ENCODE data around the gene GAB2. TPM values are rescaled to one million over a fixed set of nuclear protein-coding genes. Genes with fewer than 3 reads are reported as not detected.

The GAB2 gene
- total RNA-seq, 1 experiment from 2014 or later: 10.0 TPM

GRCh38 chr11:78203184-78203583, 214.4 kb downstream of the GAB2 start:
- no peak overlapping the region for H3K27ac ChIP-seq (ENCODE audit: low read length)
- in situ Hi-C loops (cut with HindIII; ENCODE audit: low pct_unique_long_range_greater_than_20kb, low sequenced_read_pairs): no loop called here
- no peak for TF ChIP-seq POLR2AphosphoS5 (IDR thresholded peaks at IDR 0.05; ENCODE audit: low read depth, low read length)
- TF ChIP-seq, protein P1, sequence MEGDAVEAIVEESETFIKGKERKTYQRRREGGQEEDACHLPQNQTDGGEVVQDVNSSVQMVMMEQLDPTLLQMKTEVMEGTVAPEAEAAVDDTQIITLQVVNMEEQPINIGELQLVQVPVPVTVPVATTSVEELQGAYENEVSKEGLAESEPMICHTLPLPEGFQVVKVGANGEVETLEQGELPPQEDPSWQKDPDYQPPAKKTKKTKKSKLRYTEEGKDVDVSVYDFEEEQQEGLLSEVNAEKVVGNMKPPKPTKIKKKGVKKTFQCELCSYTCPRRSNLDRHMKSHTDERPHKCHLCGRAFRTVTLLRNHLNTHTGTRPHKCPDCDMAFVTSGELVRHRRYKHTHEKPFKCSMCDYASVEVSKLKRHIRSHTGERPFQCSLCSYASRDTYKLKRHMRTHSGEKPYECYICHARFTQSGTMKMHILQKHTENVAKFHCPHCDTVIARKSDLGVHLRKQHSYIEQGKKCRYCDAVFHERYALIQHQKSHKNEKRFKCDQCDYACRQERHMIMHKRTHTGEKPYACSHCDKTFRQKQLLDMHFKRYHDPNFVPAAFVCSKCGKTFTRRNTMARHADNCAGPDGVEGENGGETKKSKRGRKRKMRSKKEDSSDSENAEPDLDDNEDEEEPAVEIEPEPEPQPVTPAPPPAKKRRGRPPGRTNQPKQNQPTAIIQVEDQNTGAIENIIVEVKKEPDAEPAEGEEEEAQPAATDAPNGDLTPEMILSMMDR (IDR thresholded peaks at IDR 0.05): no peak
- TF ChIP-seq, protein P2, sequence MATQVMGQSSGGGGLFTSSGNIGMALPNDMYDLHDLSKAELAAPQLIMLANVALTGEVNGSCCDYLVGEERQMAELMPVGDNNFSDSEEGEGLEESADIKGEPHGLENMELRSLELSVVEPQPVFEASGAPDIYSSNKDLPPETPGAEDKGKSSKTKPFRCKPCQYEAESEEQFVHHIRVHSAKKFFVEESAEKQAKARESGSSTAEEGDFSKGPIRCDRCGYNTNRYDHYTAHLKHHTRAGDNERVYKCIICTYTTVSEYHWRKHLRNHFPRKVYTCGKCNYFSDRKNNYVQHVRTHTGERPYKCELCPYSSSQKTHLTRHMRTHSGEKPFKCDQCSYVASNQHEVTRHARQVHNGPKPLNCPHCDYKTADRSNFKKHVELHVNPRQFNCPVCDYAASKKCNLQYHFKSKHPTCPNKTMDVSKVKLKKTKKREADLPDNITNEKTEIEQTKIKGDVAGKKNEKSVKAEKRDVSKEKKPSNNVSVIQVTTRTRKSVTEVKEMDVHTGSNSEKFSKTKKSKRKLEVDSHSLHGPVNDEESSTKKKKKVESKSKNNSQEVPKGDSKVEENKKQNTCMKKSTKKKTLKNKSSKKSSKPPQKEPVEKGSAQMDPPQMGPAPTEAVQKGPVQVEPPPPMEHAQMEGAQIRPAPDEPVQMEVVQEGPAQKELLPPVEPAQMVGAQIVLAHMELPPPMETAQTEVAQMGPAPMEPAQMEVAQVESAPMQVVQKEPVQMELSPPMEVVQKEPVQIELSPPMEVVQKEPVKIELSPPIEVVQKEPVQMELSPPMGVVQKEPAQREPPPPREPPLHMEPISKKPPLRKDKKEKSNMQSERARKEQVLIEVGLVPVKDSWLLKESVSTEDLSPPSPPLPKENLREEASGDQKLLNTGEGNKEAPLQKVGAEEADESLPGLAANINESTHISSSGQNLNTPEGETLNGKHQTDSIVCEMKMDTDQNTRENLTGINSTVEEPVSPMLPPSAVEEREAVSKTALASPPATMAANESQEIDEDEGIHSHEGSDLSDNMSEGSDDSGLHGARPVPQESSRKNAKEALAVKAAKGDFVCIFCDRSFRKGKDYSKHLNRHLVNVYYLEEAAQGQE (IDR thresholded peaks at IDR 0.05; ENCODE audit: insufficient read depth in 1 of 2, low read depth in 2 of 2, low read length in 1 of 2): no peak
- no peak for TF ChIP-seq SIN3A (IDR thresholded peaks at IDR 0.05; ENCODE audit: borderline replicate concordance, insufficient read depth, low read depth, low read length)
- TF ChIP-seq TCF7L2 (IDR thresholded peaks at IDR 0.05; ENCODE audit: low read depth, low read length): no peak
- H3K36me3 ChIP-seq (ENCODE audit: control insufficient read depth, insufficient read depth, low read length): no peaks in the 10 kb centered on the region
- no peaks in the 10 kb centered on the region for H3K27me3 ChIP-seq (ENCODE audit: control insufficient read depth, insufficient read depth, low read length)
- no peak for DNase-seq (ENCODE audit: low read depth, low spot score)
- H3K4me3 ChIP-seq (ENCODE audit: low read depth in 2 of 2, low read length in 2 of 2): no peak overlapping the region
- ChIA-PET POLR2A (no interaction called here), CTCF (no interaction called here)
- ATAC-seq: no peak
- intact Hi-C loops (cut with micrococcal nuclease; ENCODE audit: unreplicated experiment): no loop called here
- BruUV-seq (replicated peaks): no TSS peak
- no peaks in the 10 kb centered on the region for H3K9me3 ChIP-seq (ENCODE audit: control insufficient read depth, insufficient read depth, low read depth, low read length)
- no peaks in the 10 kb centered on the region for H3K4me1 ChIP-seq (ENCODE audit: control insufficient read depth, insufficient read depth, low read length)

DNA sequence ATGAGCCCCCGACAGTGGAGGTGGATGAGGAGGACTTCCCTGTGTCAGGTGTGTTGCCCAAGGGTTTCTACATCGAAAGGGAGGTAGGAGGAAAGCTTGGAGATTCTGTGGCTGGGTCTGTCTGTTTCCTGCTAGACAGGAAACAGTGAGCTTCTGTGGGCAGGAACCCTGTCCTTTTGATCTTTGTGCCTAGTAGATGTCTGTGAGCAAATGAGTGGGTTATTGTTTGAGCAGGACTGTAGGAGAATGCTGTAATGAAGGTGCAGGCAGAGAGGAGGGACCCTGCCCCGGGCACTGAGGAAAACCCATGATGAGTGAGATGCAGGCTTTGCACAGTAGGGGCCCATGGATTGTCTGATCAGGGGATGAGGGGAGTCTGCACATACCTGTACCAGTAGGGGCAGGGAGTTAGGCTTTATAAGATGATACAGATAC, 214.9 kb downstream of the GAB2 start:
- no TSS peak for BruUV-seq (replicated peaks)
- Histone ChIP-seq H3K27ac (ENCODE audit: low read length) (no peak overlapping the region), H3K4me3 (ENCODE audit: low read depth in 2 of 2, low read length in 2 of 2) (no peak overlapping the region), H3K9me3 (ENCODE audit: control insufficient read depth, insufficient read depth, low read depth, low read length) (no peaks in the 10 kb centered on the region), H3K36me3 (ENCODE audit: control insufficient read depth, insufficient read depth, low read length) (no peaks in the 10 kb centered on the region), H3K27me3 (ENCODE audit: control insufficient read depth, insufficient read depth, low read length) (no peaks in the 10 kb centered on the region), H3K4me1 (ENCODE audit: control insufficient read depth, insufficient read depth, low read length) (no peaks in the 10 kb centered on the region)
- intact Hi-C loops (cut with micrococcal nuclease; ENCODE audit: unreplicated experiment) (no loop called here), in situ Hi-C loops (cut with HindIII; ENCODE audit: low pct_unique_long_range_greater_than_20kb, low sequenced_read_pairs) (no loop called here)
- ATAC-seq (no peak), DNase-seq (ENCODE audit: low read depth, low spot score) (no peak)
- TF ChIP-seq, protein P1 (IDR thresholded peaks at IDR 0.05): no peak
- TF ChIP-seq, protein P2 (IDR thresholded peaks at IDR 0.05; ENCODE audit: insufficient read depth in 1 of 2, low read depth in 2 of 2, low read length in 1 of 2): no peak
- TF ChIP-seq POLR2AphosphoS5 (IDR thresholded peaks at IDR 0.05; ENCODE audit: low read depth, low read length) (no peak), SIN3A (IDR thresholded peaks at IDR 0.05; ENCODE audit: borderline replicate concordance, insufficient read depth, low read depth, low read length) (no peak), TCF7L2 (IDR thresholded peaks at IDR 0.05; ENCODE audit: low read depth, low read length) (no peak)
- POLR2A ChIA-PET: no interaction called here
- CTCF ChIA-PET: no interaction called here
